Measurements from ENCODE around the gene ARHGDIA.

Gene ARHGDIA

DNA sequence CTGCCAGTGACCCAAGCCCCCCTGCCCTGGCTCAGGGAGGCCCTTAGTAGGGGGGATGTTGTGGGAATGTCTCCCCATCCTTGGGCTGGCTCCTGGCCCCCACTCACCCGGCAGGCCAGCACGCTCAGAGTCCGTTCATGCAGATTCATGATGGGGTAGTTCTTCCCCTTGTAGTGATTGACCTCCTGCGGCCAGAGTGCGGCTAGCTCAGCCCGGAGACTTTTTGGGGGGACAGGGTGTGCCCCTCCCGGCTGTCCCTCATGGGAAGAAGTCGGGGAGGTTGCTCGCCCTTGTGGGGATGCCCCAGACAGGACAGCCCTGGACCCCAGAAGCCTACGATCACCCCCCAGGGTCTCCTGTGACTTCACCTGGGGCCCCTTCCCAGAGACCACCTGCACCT is 34.9 kb upstream of the ARHGDIA start:
- DNase-seq (ENCODE audit: low spot score): no peak

GRCh38 chr17:81905424-81905875 is 34.3 kb upstream of the ARHGDIA start:
- no peak for DNase-seq (ENCODE audit: low spot score)

GRCh38 chr17:81904600-81905423 is 33.7 kb upstream of the ARHGDIA start:
- DNase-seq (ENCODE audit: low spot score): no peak

- no peak for DNase-seq (ENCODE audit: low spot score)
Measured at GRCh38 chr17:81903896-81904599, 32.9 kb upstream of the ARHGDIA start.

DNA sequence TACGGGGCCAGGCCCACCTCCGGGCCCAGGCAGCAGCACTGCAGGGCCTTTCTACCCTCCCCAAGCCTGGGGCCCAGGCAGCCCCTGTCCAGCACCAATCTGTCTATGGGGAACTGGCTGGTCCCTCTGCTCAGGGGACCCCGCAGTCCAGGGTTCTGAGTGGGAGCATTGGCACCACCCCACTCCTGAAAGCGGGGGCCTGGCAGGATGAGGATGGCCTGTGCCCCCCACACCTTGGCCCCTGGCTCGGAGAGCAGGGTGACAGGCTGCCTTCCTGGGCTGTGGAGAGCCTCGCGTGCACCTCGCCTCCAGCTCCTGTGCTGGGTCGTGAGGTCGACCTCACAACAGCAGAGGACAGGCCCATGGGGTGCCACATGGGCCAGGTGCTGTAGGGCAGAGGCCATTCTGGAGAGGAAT is 32.3 kb upstream of the ARHGDIA start:
- DNase-seq (ENCODE audit: low spot score): no peak

DNA sequence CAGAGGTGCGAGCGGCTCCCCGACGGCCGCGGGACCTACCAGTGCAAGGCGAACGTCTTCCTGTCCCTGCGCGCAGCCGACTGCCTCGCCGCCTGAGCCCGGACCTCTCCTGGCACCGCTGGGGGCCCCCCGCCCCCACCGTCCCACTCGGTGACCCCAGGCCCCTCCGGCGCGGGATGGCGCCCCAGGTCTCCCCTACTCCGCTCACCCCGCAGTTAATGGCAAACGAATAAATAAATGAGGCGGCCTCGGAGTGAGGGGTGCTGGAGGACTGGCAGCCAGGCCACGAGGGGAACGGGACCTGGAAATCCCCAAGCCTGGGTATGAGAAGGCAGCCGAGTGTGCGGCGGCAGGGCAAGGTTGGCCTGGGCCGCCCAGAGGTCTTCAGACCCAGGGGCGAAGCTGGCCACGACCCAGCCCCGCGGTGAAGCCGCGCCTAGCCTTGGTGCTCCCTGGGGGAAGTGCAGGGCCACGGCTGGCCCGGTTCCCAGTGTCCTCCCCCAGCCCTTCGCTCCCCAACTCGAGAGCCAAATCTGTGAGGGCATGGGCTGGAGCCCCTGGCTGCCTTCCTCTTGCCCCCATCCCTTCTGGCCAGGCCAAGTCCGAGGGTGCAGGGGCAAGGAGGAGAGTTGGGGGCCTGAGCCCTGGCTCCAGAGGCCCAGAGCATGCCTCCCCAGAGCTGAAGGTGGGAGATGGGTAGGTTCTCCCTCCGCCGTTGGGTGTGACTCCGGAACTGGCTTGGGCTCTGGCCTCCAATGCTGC is 31.7 kb upstream of the ARHGDIA start:
- no peak for DNase-seq (ENCODE audit: low spot score)

DNA sequence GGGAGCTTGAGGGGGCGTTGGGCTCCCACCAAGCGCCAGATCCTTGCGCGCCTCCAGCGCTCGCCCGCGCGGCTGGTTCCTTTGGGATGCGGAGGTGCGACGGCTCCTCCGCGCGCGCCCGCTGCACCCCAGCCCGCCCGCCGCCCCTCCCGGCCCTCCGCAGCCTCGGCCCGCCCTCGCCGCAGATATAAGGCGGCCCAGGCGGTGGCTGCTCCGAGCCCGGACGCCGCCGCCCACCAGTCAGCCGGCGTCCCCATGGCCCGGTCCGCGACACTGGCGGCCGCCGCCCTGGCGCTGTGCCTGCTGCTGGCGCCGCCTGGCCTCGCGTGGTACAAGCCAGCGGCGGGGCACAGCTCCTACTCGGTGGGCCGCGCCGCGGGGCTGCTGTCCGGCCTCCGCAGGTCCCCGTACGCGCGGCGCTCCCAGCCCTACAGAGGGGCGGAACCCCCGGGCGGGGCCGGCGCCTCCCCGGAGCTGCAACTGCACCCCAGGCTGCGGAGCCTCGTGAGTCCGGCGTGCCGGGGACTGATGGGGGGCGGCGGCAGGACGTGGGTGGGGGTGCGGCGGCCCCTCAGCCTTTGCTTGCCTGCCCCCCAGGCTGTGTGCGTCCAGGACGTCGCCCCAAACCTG is 31.0 kb upstream of the ARHGDIA start, which contains the start of gene NPB:
TSS of gene NPB (plus strand) at position 216 of the 630 bp plus-strand sequence. CDS start at position 256, 40 bp downstream.
- no peak for DNase-seq (ENCODE audit: low spot score)

GRCh38 chr17:81901167-81902022 is 30.3 kb upstream of the ARHGDIA start:
- DNase-seq (ENCODE audit: low spot score): no peak

GRCh38 chr17:81900181-81900820 is 29.2 kb upstream of the ARHGDIA start:
- no peak for DNase-seq (ENCODE audit: low spot score)

- no peak for DNase-seq (ENCODE audit: low spot score)
Measured at GRCh38 chr17:81899514-81900166, 28.5 kb upstream of the ARHGDIA start.

- no peak for DNase-seq (ENCODE audit: low spot score)
Measured at GRCh38 chr17:81898885-81899284, 27.7 kb upstream of the ARHGDIA start.

- peak; percentile 49 for DNase-seq (ENCODE audit: low spot score)
Measured at GRCh38 chr17:81898029-81898866, 27.1 kb upstream of the ARHGDIA start.

DNA sequence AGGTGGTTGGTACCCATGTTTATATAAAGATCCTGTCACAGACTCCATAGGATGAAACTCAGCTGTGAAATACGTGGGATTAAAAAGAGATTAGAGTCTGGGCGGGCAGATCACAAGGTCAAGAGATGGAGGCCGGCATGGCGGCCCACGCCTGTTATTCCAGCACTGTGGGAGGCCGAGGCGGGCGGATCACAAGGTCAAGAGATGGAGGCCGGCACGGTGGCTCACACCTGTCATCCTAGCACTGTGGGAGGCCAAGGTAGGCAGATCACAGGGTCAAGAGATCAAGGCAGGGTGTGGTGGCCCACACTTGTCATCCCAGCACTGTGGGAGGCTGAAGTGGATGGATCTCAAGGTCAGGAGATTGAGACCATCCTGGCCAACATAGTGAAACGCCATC is 24.3 kb upstream of the ARHGDIA start:
- no peak for DNase-seq (ENCODE audit: low spot score)

DNA sequence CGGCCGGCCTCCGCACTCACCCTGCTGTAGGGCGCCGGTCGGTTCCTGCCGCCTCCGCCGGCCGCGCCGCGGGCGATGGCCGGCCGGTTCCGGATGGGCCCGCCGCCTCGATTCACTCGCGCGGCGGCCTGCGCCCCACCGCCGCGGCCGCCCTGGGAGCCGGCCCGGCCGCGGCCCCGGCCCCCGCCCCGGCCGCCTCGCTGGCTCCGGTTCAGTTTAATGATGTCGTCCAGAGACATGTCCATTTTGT is 20.1 kb upstream of the ARHGDIA start:
- DNase-seq (ENCODE audit: low spot score): no peak

- no peak for DNase-seq (ENCODE audit: low spot score)
Measured at GRCh38 chr17:81890447-81891302, 19.5 kb upstream of the ARHGDIA start.

DNA sequence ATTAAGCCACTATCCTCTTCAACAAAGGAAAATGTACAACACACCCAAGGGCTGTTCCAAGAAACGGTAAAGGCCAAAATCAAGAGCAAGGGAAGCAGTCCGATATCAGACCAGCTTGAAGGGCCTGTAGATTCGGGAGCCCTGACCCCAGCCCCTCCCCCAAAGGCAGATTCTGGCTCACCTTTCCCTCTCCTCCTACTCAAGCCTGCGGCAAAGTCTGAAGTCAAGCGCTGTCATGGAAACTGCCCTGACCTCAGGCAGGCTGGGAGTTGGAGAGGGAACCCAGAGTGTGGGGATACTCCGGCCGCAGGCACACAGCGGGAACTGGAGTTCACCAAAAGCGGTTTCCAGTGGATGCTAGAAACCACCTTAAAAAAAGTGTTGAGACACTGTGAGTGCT is 18.5 kb upstream of the ARHGDIA start:
- DNase-seq (ENCODE audit: low spot score): no peak

DNA sequence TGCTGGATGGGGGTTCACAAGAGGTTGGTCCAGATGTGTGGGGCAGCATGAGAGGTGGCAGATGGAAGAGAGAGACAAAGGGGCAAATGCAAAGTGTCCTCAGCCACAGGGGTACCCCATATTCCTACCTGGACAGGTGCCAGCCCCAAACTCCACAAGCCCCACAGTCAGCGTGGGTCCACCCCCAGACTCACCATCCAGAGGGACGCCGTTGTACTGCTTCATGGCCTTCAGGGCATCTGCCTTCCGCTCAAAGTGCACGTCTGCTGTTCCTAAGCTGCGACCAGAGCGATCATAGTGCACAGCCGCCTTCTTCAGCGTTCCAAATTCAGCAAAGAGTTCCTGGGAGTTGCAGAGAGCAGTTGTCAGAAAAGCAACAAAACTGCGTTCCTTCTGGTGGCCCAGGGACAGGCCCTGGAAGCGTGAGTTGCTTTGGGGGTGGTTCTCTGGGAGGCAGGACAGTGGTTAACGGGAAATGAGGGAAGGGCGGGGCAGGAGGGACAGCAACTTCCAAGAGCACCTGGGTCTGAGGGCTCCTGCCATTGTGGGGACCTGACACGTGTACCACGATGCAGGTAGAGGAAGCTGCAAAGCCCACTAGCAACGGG is 18.0 kb upstream of the ARHGDIA start:
- DNase-seq (ENCODE audit: low spot score): no peak
